ENCODE measurements around the gene UXS1.
A peak's percentile ranks its signal among the peaks of the same experiment; 100 is the strongest.
"Not testable (repeated sequence)": the region's sequence is repeated elsewhere in the genome, so short reads cannot be mapped to it uniquely, and the experiment has no call there.

The UXS1 gene

DNA sequence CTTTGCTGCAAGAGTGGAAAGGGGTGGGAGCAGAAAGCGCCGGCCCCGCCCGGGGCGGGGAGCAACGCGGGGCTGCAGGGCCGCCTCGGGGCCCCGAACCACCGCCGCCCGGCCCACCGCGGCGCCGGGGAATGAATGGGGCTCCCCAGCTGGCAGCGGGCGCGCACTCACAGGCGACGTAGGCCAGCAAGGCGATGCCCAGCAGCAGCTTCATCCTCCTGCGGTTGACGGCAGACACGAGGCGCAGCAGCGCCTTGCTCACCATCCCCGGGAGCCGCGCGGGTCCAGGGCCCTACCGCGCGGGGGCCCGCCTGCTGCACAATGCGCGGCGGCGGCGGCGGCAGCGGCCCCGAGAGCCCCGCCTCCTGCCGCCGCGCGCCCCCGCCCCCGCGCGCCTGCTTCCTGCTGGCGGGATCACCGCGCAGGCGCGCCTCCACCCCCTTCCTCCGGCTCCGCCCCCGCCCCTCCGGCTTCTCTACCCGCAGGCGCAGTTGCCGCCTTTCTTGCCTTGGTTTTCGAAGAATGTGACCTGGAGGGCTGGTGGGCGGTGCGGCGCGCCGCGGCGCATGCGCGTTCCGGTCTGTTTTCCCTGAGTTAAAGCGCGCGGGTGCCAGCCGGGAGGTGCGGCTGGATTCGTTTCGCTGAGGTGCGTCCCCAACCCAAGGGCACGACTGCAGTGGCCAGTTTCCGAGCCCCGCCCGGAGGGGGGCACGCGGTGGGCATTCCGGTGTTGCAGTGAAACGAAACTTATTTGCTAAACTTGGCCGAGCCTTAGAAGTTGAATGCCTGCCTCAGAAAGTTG, at the start of gene UXS1:
Gene UXS1, minus strand, starts transcription at position 325 of the 802 bp plus-strand sequence. Its CDS starts 60 bp downstream, at position 265.
- DNase-seq = peak; percentile 99
- peak; percentile 75 for ATAC-seq

DNA sequence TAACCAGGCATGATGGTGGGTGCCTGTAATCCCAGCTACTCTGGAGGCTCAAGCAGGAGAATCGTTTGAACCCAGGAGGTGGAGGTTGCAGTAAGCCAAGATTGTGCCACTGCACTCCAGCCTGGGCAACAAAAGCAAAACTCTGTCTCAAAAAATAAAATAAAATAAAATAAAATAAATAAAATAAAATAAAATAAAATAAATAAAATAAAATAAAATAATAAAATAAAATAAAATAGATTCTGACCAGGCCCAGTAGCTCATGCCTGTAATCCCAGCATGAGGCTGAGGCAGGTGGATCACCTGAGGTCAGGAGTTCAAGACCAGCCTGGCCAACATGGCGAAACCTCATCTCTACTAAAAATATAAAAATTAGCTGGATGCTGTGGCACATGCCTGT, 45.4 kb upstream of the UXS1 start:
- not testable (repeated sequence) for DNase-seq, ATAC-seq

DNA sequence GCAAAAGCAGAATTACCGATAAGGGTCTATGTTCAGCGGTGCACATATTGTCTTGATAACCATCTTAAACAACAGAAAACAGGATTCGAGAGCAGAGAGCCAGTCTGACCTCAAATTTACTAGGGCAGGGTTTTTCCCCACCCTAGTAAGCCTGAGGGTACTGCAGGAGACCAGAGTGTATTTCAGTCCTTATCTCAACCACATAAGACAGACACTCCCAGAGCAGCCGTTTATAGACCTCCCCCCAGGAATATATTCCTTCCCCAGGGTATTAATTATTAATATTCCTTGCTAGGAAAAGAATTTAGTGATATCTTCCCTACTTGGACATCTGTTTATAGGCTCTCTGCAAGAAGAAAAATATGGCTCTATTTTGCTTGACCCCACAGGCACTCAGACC, 41.3 kb upstream of the UXS1 start:
- DNase-seq, ATAC-seq: not testable (repeated sequence)

DNA sequence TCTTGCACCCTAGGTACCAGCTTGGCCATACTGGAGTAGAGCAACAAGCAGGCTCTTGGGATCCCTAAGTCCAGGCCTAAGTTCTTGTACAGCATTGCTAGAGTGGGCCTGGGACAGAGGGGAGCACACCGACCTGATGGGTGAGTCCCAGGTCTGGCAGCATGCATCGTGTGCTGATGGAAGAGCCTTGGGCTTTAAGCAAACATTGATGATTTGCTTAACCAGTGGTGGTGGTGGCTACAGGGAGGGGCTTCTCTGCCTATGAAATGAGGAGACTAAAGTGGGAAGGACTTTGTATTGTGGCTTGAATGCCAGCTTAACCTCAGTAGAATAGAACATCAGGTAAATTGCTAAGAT, 39.2 kb upstream of the UXS1 start:
- ATAC-seq = no peak
- DNase-seq = no peak

DNA sequence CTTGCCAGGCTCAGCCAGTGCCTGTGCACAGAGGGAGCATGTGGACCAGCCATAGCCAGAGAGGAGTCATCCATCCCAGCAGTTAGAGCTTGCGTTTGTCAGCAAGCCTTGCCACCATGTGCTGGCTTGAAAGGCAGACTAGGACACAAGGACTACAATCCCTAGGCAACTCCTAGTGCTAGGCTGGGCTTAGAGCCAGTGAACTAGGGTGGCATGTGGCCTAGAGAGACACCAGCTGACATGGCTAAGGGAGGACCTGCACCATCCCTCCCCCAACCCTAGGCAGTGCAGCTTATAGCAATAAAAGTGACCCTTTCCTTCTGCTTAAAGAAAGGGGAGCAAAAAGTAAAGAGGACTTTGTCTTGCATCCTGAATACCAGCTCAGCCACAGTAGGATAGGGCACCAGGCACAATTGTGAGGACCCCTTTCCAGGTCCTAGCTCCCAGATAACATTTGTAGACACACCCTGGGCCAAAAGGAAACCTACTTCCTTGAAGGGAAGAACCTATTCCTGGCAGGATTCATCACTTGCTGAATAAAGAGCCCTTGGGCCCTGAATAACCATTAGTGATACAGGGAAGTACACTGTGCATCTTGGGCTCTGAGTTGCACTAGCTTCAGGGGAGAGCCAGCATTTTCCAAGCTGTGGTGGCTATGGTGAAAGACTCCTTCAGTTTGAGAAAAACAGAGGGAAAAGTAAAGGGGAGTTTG, 38.7 kb upstream of the UXS1 start:
- DNase-seq = no peak
- no peak for ATAC-seq

DNA sequence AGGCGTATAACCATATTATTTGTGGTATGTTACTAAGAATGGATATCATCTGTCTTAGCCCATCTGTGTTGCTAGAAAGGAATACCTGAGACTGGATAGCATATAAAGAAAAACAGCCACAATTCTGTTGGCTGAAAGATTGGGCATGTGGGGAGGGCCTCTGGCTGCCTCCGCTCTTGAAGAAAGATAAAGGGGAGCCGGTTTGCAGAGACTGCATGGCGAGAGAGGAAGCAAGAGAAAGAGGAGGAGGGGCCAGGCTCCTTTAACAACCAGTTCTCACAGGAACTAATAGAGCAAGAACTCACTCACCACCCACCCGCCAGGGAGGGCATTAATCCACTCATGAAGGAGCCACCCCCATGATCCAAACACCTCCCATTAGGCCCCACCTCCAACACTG, 29.2 kb upstream of the UXS1 start:
- no peak for DNase-seq
- ATAC-seq = no peak

DNA sequence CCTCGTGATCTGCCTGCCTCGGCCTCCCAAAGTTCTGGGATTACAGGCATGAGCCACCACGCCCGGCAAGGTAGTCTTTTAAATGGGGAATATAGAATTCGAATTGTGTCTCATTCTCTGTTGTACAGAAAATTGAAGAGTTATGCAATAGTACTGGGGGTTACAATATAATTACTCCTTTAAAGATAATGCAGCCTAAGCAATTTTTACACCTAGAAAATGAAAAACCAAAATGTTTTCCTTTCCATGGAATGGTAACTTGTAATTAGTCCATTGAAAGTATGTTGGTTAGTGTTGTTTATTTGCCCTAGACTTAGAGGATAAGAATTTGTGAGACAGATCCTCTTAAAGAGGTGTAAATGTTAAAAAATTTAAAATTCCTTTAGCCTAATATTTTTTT, 28.0 kb upstream of the UXS1 start:
- ATAC-seq, DNase-seq: not testable (repeated sequence)

DNA sequence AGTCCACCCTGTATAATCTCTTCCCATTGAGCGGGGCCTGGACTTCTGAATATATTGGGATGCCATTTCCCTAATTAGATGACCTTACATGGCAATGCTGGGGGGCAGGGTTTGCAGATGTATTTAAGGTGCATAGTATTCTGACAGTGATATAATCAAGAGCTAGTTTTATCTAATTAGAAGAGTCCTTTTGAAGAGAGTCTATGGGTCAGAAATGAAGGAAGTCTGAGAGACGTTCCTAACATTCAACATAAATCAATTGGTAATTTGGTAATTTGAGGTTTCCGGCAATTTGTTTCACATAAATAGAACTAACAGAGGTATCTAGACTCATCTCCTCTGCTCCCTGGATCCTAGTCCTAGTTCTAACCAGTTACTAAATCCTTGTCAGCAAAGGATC, 25.7 kb upstream of the UXS1 start:
- ATAC-seq = no peak

DNA sequence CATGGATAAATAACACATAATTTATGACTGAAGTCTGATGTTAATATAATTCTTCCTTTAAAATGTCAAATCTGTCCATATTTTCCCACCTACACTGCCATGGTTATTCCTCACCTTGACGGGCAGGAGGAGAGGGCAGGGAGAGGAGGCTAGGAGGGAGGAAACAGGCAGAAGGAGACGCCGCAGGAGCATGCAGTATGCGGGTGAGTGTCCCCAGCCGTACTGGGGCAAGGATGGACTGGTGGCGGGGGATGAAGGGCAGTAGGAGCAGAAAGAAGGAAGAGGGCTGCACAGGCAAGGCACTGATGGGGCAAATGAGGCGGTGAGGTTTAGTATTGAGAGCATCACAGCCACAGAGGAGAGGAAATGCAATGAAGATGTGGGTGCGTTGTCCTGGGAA, 25.1 kb upstream of the UXS1 start:
- ATAC-seq, DNase-seq: not testable (repeated sequence)

More for the DNA sequence above, 25.7 kb upstream of the UXS1 start:
- DNase-seq = no peak

DNA sequence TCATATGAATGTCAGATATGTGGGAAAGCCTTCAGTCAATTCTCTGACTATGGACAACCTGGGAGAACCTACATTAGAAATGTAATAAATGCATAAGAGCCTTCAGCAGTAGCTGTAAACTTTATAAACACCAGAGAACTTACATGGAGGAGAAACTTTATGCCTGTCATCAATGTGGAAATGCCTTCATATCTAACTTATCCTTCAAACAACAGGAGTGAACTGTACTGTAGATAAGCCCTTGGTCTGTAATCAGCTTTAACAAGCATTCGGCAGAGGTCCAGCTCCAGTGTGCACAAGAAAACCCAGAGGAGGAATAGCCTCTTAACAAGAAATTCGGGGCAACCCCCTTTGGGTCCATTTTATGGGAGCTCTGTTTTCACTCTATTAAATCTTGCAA, 14.8 kb upstream of the UXS1 start:
- DNase-seq = no peak
- no peak for ATAC-seq

DNA sequence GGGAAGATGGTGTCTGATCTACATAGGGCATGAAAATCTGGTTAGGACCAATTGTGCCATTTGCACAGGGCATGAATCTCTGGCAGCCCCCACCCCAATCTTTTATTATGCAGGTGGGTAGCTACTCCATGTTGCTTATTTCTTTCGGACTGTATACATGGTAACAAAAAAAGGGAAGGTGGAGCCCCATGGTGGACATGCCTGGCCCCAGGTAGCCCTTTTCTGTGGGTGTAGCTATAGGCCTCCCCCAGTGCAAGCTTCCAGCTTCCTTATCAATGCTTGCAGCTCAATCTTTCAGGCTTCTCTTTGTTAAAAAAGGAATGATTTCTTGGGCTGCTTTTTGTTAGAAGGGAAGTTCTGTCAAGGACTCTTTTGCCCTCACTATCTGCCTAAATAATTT, 14.3 kb upstream of the UXS1 start:
- DNase-seq (no peak), ATAC-seq (no peak)

DNA sequence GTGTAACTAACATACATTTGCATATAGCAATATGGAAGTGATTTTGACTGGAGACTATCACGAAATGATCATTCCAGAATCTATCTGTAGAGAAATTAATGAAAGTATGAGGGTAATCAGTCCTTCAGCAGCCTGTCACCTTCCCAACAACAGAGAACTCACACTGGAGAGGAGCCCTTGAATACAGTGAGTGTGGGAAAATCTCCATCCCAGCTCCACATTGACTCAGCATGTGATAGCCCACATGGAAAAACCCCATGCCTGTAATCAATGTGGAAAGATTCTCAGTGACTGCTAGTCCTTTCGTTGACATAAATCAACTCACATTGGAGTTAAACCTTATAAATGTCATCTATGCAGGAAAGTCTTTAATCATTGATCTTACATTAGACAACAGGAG, 13.1 kb upstream of the UXS1 start:
- ATAC-seq (no peak), DNase-seq (no peak)

DNA sequence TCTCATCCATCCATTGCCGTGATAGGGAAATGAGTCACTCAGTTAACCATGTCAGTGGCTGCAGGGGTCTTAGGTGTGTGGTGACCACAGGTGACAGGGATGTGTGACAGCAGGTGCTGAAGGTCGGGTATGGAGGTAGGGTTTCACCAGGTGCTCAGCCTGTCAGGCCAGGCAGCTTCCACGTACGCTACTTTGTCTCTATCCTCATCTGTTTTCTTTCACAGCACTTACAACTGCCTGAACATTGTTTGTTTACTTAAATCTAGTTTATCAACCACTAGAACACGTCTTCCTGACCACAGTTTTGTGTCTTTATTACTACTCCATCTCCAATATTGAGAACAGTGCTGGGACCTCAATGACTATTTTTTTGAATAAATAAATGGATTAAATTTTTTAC, 11.4 kb upstream of the UXS1 start:
- ATAC-seq (peak; percentile 38), DNase-seq (no peak)

DNA sequence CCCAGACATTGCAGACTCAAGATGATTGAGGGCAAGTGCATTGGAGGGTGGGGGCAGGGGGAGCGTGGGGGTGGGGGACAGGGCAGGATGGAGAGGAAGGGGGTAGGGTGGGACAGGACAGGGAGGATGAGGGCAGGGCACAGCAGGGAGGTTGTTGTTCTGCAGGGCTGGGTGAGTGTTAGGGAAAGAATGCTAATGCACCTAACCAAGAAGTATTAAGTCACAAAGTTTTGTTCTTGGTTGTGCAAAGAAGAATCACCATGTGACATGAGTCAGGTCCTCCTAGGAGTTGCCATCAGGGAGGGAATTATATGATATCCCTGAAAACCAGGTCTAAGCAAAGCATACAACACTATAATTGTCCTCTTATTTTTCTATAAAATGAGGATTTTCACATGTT, 10.4 kb upstream of the UXS1 start:
- not testable (repeated sequence) for DNase-seq, ATAC-seq

DNA sequence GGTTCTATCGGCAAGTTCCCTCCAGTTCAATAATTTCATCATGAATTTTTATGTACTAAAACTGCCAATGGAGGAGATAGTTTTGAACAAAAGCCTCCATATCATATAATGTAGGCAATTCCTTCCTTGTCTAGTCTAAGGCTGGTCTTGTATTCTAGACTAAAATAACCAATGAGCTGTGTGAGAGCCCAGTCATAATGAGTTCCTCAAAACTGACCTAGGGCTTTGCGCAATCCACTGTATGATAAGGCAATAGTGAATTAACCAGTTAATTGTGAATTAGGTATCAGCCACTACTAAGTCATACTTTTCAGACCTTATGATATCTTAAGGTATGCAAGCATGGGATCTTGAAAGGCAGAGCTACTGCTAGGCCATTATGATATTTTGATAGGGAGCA, 7.6 kb upstream of the UXS1 start:
- DNase-seq (no peak), ATAC-seq (no peak)

DNA sequence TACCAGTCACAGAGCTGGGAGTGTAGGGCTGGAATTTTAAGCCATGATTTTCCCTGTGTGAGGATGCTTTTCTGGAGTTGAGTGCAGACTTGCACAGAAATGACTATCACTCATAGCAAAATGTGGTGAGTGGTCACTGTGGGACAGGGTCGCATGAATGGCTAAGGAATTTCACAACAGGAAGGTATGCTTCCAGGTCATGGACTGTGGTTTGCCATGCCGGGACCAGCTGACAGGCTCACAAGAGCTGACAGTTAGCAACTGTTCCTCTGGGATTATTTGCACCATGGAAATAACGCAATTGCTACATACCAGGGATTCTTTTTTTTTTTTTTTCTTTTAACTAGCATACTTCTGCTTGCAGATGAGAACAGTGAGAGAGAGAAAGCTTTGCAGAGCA, 3.8 kb upstream of the UXS1 start:
- ATAC-seq (no peak), DNase-seq (no peak)

DNA sequence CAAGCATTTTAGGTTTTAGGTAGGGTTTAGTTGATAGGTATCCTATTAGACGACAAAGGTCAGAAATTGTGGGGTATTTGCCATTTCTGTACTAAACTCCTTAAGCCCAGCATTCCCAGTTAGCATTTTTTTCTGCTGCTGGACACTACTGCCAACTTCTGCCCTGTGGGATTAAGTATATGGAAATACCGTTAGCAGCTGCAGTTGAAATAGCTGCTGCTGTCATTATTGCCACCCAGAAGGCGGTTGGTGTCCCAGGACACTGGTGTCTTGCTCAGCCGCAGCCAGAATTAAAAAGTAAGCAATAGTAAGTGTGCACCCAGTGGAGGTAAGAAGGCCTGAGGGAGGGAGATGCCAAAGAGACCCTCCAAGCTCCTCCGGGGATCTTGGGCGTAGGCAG, 1.9 kb upstream of the UXS1 start:
- no peak for ATAC-seq

DNA sequence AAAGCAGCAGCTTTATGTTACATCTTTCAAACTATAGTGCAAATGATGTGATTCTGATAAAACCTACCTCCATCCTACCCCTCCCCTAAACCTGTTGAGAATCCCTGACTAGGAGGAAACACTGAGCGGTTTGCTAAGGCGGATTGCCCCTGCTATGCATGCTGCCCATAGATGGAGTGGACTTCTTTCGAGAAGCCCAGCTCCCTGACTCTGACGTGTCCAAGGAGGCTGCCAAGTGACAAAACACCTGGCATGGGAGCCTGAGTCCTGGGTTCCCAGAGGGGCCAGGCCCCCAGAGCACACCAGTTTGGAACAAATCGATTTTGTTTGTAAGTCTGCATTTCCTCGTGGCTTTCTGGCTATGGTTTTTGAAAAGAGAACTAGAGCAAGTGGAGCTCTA, 1.4 kb upstream of the UXS1 start:
- no peak for DNase-seq

More for the DNA sequence above, 1.9 kb upstream of the UXS1 start:
- DNase-seq = no peak

DNA sequence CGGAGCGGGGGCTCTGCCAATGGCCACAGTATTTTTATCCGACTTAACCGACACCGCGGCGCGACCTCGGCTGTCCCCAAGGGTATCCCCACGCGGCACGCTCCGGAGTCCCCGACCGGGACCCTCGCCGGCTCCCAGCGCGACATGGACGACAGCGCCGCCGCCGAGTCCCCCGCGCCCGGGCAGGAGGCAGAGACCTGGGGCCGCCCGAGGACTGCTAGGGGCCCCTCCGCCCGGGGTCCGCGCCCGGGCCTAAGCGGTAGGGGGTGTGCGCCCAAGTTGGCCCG, 468 bp downstream of the UXS1 start:
- ATAC-seq (no peak), DNase-seq (no peak)

More for the DNA sequence above, 1.4 kb upstream of the UXS1 start:
- no peak for ATAC-seq

DNA sequence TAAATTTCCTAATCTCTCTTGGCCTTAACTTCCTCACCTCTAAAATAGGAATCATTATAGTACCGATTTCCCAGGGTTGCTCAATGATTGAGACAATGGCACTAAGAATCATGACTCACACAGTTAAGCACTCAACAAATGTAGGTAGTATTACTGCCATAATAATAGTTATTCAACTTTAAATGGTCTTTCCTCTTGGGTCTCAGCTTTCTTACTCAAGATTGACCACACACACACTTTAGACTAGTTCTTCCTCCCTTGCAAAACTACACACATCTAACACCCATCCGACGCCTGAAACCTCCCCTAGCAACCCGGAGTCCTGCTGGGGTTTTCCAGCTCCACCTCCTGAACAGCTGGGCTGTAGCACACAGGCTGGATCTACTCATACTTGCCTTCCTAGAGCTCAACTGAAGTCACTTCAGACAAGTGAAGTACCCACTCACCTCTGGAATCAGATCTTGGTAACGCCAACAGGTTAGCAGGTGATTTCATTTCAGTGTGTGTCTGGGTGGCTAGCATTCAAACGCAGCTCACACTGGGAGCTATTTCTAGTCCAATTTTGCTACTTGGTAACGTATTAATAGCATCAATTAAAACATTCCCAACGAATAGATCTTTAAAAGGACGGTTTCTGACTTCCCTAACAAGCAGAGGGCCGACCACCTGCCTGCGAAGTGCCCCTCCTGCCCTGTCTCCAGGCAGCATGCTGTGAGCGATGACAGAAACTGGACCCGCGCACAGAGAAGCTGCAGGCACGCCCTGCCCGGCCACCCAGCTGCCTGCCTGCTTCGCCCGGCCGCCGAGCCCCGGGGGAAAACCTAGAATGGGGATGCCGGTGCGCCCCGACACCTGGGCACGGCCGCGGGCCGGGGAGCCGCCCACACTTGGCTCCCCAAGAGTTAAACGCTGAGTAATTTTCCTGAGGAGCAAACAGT, 1.1 kb downstream of the UXS1 start:
- DNase-seq = peak; percentile 61
- ATAC-seq = peak; percentile 69

DNA sequence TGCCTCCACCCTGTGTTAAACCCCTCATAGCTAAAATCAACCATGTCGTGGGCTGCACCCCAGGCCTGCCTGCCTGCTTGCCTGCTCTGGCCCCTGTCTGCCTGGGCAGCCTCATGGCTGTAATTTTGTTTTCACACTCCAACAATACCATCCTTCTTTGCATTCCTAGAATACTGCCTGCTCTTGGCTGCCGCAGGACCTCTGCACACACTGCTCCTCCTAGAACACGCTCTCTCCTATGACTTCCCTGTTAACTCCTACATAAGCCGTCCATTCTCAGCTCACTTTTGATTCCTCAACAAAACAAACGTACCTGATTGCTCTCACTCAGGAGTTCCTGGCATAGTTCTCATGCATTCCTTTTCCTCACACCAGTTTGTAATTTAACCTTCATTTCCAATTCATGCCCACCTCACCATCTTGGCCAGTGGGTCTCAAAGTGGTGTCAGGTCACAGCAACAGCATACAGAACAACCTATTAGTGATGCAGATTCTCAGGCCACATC, 2.5 kb downstream of the UXS1 start:
- DNase-seq (no peak), ATAC-seq (no peak)

DNA sequence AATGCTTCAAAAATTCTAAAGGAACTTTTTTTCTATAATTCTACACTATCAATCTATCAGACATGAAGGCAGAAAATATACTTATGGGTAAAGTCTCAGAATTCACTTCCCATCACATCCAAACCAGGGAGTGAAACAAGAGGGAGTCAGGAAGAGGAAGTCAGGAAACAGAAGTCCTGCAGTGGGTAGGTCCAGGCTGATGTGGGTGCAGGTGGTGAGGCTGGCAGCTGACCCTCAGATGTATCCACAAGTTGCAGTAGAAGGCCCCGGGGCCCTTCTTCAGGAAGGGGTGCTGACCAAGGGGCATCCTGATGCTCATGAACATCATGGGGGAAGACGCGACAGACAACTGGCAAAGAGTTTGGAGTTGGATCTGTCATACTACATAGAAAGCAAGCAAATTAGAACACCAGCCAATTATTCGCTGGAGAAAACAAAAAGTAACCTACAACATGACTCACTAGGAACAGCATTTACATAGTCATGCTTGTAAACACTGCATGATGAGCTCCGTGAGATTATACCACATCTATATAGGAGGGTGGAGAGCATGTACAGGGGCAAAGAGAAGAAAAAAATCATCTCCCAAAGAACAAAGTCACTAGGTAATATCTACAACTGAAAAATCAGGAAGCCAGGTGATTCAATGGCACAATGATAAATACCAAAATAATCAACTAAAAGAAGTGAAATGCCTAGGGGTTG, 4.2 kb downstream of the UXS1 start:
- DNase-seq = no peak
- no peak for ATAC-seq

Measured in stimulated activated naive CD8-positive, alpha-beta T cell treated with anti-CD3 and anti-CD28 coated beads, Interleukin-15, Interleukin-2, amounts not matched to agents 100 U/mL and 50 U/mL, for 24 hours (primary cell).